Amniotic stem cell (primary cell): ENCODE measurements around the gene HEYL.

Experiments
- DNase-seq: peaks from one replicate; lab custom pipeline; 2025; lab: John Stamatoyannopoulos, UW

Gene HEYL

GRCh38 chr1:39637361-39637760, 2.1 kb downstream of the HEYL start:
- DNase-seq: no peak

DNA sequence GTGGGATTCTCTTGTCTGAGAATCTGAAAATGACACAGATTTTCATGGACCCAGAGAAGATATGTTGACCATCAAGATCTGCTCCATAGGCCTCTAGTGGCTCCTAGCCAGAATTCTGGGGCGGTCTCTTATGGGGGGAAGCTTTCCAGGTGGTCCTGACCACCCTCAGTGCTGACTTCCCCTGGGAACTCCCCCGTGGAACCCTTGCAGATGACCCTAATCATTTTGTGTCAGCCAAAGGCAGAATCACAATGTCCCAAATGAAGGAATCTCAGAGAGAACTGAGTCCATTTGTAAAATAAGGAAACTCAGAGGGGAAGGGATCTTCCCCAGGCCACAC, 3.6 kb downstream of the HEYL start:
- no peak for DNase-seq

- no peak for DNase-seq
These were observed 4.1 kb downstream of the HEYL start for GRCh38 chr1:39635205-39635870.

GRCh38 chr1:39633422-39633821, 6.0 kb downstream of the HEYL start:
- no peak for DNase-seq

DNA sequence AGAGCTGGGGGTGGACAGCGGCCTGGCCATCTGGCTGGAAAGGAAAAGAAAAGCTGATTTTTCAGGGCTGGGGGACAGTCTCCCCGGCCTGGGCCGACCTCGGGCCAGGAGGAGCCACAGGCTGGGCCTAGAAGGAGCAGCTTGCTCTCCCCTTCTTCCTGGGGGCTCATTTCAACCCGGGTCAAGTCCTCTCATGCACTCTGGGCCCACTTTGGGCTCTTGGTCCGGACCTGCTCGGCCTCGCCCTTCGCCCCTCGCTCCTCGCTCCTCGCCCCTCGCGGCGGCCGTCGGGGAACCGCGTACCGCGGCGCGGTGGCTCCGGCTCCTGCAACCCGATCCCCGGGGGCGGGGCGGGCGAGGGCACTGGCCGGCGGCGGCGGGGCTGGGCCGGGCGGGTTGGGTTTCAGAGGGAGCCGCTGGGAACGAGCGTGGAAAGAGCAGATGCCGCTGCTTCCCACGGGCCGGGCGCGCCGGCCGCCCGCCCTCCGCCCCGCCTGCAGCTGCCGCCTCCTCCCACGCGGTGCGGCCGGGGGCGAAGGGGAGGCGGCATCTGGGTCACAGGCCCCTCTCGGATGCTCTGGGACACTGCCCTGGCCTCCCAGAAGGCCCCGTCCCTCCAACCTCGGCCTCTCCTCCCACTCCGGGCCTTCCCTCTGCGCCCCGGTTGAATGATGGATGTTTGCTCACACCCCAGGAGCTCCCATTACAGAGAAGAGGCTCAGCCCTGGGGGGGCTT, 6.6 kb downstream of the HEYL start:
- DNase-seq: no peak

DNA sequence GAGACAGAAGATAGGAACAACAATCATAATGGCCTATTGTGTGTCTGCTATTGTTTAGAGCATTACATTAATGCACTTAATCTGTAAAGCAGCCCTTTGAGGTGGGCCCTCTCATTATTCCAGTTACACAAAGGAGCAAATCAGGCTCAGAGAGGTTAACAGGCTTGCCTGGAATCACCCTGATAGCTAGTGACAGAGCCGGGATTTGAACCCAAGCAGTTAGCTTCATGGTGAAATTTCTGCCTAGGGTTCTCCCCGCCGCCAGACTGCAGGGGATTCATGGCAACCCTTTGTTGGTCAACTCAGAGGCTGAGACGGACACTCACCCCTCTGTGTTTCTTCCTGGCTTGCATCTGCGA, 7.1 kb downstream of the HEYL start:
- DNase-seq: no peak

DNA sequence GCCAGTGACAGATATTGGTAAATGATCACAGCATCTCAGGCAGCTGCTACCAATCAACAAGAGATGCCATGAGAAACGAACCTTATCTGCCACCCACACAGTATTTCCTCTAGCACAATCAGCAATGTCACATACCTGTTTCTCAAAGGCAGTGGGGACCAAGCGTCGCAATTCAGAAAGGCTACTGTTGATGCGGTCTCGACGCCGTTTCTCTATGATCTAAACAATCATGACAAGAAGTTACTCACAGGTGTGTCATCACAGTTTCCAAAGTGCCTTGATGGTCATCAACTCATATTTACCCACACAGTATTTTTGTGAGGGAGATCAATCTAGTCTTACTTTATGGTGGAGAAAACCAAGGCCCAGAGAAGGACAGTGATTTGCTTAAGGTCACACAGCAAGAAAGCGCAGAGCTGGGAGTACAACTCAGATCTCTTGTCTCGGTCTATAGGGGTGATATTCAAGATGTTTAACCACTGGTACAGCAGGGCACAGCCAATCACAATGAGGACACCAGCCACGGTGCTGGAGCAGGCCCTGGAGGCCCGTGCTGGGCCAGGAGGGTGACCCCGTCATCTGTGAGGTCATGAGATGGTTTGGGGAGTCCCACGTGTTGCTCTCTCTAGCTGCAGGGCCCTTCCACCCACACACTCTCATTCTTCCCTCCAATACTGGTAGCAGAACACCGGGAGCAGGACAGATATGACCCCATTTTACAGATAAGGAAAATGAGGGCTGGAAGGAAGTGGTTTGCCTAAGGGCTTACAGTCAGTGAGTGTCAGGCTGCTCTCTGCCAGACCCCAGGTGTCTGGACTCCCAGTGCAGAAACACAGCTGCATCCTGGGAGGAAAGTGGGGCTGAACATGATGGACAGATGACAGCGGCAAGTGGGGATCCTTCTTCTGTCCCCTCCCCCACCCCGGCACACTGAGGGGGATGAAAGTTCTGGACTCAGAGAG, 7.8 kb downstream of the HEYL start:
- DNase-seq: no peak

DNA sequence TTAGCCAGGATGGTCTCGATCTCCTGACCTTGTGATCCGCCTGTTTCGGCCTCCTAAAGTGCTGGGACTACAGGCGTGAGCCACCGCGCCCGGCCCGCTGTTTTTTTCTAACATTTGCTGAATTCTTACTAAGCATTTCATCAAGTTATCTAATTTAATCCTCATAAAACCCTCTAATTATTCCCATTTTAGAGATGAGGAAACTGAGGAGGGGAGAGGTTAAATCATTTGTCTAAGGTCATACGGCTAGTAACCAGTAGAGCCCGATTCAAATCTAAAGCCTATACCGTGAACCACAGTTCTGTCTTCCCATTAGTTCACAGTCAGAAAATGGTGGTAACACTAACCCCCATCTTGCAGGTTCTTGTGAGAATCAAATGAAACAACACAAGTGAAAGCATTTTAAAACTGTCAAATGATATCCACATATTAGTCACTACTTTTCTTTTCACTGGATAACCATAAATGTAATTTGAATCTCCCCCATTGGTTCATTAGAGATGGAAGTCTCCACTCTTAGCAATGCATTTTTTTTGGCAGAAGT, 10.6 kb downstream of the HEYL start:
- DNase-seq: no peak

- DNase-seq: no peak
These were observed 12.8 kb downstream of the HEYL start for GRCh38 chr1:39626646-39627045.

GRCh38 chr1:39625462-39626273, 13.8 kb downstream of the HEYL start:
- no peak for DNase-seq

GRCh38 chr1:39625009-39625408, 14.4 kb downstream of the HEYL start:
- DNase-seq: no peak

GRCh38 chr1:39623053-39623452, 16.4 kb downstream of the HEYL start:
- no peak for DNase-seq

DNA sequence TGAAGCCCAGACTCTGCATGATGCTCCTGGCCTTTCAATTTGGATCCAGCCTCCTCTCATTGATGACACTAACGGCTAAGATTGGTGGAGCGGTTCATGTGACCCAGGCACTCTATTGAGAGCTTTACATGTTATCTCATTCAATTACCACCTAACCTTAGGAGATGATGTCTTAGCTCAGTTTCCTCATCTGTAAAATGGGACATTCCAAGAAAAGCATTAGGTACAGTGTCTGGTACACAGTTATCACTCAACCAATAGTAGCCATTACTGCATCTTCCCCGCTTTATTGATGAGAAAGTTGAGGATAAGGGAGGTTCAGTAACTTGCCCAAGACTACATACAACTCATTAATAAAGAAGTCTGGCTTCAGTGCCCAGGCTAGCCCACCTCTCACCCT, 17.0 kb downstream of the HEYL start:
- DNase-seq: no peak

GRCh38 chr1:39620659-39621165, 18.7 kb downstream of the HEYL start:
- DNase-seq: no peak

DNA sequence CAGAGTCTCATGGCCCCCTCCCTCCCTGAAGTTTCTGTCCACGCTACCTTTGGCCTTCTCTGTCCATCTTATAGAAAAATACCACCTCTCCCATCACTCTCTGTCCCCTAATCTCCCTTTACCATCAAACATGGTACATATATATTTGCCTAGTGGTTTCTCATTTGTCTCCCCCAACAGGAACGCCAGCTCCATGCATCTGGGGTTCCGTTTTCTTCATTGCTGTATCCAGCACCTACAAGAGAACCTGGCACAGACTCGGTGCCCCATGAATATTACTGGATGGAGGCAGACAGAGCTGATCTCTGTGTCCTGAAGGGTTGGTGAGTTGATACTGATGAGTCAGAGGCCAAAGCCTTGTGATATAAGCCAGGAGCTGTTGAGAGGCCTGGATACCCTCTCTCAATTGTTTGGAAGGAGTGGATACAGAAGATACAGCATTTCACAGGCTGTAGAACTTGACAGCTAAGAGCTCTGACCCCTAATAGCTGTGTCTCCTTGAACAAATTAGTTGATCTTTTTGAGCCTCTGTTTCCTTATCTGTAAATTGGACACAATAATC, 21.9 kb downstream of the HEYL start:
- no peak for DNase-seq

- no peak for DNase-seq
These were observed 24.3 kb downstream of the HEYL start for GRCh38 chr1:39615086-39615673.

GRCh38 chr1:39614488-39614887, 25.0 kb downstream of the HEYL start:
- no peak for DNase-seq

- DNase-seq: no peak
These were observed 26.2 kb downstream of the HEYL start for GRCh38 chr1:39613250-39613649.

DNA sequence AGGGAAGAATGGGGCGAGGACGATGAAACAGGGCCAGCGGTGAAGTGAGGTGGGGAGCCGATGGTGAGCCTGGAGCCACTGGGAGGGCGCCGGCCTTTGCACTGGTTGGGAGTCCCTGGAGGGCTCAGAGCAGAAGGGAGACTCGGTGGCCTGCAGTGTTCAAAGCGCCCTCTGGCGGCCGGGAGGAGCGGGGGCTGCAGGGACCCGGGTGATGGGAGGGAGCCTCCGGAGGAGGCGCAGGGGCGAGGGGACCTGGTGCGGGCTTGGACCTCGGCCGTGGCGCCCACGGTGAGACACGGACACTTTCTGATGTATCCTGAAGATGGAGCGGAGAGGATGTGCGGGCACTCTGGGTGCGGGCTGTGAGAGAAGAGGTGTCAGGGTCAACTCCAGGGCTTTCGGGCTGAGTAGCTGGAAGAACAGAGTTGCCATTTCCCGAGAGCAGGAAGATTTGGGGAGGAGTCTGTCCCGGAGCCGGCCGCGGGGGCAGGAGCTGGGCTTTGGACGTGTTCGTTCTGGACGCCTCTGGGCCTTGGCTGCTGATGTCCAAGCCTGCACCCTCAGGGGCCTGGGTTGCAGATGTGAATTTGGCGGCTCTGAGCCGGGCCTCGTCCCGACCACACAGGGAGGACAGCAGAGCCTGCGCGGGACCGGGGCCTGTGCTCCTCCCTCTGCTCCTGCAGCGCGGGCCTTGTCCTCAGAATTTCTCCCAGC, 29.7 kb downstream of the HEYL start:
- DNase-seq: no peak

- DNase-seq: no peak
These were observed 30.5 kb downstream of the HEYL start for GRCh38 chr1:39608921-39609320.
